ENCODE data around the gene SERTAD3.

GRCh38 chr19:40486017-40486416 lies 41.9 kb upstream of the SERTAD3 start:
- TF ChIP-seq, protein P1, sequence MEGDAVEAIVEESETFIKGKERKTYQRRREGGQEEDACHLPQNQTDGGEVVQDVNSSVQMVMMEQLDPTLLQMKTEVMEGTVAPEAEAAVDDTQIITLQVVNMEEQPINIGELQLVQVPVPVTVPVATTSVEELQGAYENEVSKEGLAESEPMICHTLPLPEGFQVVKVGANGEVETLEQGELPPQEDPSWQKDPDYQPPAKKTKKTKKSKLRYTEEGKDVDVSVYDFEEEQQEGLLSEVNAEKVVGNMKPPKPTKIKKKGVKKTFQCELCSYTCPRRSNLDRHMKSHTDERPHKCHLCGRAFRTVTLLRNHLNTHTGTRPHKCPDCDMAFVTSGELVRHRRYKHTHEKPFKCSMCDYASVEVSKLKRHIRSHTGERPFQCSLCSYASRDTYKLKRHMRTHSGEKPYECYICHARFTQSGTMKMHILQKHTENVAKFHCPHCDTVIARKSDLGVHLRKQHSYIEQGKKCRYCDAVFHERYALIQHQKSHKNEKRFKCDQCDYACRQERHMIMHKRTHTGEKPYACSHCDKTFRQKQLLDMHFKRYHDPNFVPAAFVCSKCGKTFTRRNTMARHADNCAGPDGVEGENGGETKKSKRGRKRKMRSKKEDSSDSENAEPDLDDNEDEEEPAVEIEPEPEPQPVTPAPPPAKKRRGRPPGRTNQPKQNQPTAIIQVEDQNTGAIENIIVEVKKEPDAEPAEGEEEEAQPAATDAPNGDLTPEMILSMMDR (IDR thresholded peaks at IDR 0.05), result no peak
- no peak for TF ChIP-seq POLR2AphosphoS5 (IDR thresholded peaks at IDR 0.05; ENCODE audit: insufficient read depth in 1 of 2, low read depth in 1 of 2)
- no peak for TF ChIP-seq POLR2A (IDR thresholded peaks at IDR 0.05)
